ENCODE results near the gene IQCN. TPM values are rescaled to one million over a fixed set of nuclear protein-coding genes. Genes with fewer than 3 reads are reported as not detected.
A peak's percentile ranks its signal among the peaks of the same experiment; 100 is the strongest.

Gene IQCN
- total and polyA plus RNA-seq, 10 of the 15 experiments (the other 5 are each of a cell fraction or from before 2014, with no cell fraction given) = 0.01 to 0.54 (median 0.23) TPM; not detected in 3

DNA sequence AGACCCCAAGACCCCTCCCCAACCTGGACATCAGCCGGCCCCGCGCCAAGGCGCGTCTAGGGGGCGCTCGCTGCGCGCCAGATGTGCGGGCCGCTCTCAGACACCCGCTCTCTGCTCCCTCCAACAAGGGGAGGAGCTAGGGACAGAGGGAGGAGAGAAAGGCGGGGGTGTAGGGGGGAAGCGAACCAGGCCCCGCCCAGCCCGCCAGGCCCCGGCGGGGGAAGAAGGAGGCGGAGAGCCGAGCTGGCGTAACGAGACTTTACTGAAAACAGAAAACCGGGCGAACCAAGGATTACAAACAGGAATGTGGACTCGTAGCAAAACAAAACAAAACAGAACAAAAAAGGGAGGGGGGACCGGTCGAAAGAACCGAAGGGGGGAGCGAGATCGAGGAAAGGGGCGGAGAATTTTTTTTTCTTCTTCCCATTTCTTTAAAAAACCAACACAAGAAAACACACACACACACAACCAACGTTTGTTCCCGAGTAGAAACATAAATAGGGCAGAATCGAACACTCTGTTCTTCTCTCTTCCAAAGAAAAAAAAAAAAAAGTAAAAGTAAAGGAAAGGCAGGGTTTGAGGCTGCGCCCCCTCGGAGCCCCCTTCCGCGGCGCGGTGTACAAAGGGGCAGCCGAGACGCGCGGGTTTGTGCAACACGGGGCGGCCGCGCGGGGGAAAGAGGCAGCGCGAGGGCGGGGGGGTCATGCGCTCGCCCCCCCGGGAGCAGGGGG is 5.4 kb upstream of the IQCN start (continued):
- TF ChIP-seq, protein P1, sequence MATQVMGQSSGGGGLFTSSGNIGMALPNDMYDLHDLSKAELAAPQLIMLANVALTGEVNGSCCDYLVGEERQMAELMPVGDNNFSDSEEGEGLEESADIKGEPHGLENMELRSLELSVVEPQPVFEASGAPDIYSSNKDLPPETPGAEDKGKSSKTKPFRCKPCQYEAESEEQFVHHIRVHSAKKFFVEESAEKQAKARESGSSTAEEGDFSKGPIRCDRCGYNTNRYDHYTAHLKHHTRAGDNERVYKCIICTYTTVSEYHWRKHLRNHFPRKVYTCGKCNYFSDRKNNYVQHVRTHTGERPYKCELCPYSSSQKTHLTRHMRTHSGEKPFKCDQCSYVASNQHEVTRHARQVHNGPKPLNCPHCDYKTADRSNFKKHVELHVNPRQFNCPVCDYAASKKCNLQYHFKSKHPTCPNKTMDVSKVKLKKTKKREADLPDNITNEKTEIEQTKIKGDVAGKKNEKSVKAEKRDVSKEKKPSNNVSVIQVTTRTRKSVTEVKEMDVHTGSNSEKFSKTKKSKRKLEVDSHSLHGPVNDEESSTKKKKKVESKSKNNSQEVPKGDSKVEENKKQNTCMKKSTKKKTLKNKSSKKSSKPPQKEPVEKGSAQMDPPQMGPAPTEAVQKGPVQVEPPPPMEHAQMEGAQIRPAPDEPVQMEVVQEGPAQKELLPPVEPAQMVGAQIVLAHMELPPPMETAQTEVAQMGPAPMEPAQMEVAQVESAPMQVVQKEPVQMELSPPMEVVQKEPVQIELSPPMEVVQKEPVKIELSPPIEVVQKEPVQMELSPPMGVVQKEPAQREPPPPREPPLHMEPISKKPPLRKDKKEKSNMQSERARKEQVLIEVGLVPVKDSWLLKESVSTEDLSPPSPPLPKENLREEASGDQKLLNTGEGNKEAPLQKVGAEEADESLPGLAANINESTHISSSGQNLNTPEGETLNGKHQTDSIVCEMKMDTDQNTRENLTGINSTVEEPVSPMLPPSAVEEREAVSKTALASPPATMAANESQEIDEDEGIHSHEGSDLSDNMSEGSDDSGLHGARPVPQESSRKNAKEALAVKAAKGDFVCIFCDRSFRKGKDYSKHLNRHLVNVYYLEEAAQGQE (IDR thresholded peaks at IDR 0.05; ENCODE audit: low read depth, low read length) = no peak
- TF ChIP-seq IKZF1 (conservative IDR thresholded peaks at IDR 0.05) = no peak
- peak; percentile 12; the same call in 1 of the 2 replicates for TF ChIP-seq POLR2AphosphoS2 (IDR thresholded peaks at IDR 0.05; ENCODE audit: low read depth, low read length)
- TF ChIP-seq, protein P2, sequence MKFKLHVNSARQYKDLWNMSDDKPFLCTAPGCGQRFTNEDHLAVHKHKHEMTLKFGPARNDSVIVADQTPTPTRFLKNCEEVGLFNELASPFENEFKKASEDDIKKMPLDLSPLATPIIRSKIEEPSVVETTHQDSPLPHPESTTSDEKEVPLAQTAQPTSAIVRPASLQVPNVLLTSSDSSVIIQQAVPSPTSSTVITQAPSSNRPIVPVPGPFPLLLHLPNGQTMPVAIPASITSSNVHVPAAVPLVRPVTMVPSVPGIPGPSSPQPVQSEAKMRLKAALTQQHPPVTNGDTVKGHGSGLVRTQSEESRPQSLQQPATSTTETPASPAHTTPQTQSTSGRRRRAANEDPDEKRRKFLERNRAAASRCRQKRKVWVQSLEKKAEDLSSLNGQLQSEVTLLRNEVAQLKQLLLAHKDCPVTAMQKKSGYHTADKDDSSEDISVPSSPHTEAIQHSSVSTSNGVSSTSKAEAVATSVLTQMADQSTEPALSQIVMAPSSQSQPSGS (IDR thresholded peaks at IDR 0.05; ENCODE audit: low read length) = 0 out of 2 replicates have a peak, but pooled peaks have one; percentile 38
- TF ChIP-seq, protein P3, sequence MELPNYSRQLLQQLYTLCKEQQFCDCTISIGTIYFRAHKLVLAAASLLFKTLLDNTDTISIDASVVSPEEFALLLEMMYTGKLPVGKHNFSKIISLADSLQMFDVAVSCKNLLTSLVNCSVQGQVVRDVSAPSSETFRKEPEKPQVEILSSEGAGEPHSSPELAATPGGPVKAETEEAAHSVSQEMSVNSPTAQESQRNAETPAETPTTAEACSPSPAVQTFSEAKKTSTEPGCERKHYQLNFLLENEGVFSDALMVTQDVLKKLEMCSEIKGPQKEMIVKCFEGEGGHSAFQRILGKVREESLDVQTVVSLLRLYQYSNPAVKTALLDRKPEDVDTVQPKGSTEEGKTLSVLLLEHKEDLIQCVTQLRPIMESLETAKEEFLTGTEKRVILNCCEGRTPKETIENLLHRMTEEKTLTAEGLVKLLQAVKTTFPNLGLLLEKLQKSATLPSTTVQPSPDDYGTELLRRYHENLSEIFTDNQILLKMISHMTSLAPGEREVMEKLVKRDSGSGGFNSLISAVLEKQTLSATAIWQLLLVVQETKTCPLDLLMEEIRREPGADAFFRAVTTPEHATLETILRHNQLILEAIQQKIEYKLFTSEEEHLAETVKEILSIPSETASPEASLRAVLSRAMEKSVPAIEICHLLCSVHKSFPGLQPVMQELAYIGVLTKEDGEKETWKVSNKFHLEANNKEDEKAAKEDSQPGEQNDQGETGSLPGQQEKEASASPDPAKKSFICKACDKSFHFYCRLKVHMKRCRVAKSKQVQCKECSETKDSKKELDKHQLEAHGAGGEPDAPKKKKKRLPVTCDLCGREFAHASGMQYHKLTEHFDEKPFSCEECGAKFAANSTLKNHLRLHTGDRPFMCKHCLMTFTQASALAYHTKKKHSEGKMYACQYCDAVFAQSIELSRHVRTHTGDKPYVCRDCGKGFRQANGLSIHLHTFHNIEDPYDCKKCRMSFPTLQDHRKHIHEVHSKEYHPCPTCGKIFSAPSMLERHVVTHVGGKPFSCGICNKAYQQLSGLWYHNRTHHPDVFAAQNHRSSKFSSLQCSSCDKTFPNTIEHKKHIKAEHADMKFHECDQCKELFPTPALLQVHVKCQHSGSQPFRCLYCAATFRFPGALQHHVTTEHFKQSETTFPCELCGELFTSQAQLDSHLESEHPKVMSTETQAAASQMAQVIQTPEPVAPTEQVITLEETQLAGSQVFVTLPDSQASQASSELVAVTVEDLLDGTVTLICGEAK (IDR thresholded peaks at IDR 0.05; ENCODE audit: borderline replicate concordance) = no peak
- no peak for TF ChIP-seq SUZ12 (IDR thresholded peaks at IDR 0.05; ENCODE audit: unreplicated experiment)
- TF ChIP-seq CHD2 (IDR thresholded peaks at IDR 0.05; ENCODE audit: borderline replicate concordance, low read depth, low read length) = peak; percentile 43; the same call in 1 of the 2 replicates
- no peak for TF ChIP-seq IRF4 (IDR thresholded peaks at IDR 0.05; ENCODE audit: low read depth, low read length)
- no peak; the same call in 1 of the 2 replicates for TF ChIP-seq CREB1 (IDR thresholded peaks at IDR 0.05; ENCODE audit: low read depth)
- TF ChIP-seq, protein P4, sequence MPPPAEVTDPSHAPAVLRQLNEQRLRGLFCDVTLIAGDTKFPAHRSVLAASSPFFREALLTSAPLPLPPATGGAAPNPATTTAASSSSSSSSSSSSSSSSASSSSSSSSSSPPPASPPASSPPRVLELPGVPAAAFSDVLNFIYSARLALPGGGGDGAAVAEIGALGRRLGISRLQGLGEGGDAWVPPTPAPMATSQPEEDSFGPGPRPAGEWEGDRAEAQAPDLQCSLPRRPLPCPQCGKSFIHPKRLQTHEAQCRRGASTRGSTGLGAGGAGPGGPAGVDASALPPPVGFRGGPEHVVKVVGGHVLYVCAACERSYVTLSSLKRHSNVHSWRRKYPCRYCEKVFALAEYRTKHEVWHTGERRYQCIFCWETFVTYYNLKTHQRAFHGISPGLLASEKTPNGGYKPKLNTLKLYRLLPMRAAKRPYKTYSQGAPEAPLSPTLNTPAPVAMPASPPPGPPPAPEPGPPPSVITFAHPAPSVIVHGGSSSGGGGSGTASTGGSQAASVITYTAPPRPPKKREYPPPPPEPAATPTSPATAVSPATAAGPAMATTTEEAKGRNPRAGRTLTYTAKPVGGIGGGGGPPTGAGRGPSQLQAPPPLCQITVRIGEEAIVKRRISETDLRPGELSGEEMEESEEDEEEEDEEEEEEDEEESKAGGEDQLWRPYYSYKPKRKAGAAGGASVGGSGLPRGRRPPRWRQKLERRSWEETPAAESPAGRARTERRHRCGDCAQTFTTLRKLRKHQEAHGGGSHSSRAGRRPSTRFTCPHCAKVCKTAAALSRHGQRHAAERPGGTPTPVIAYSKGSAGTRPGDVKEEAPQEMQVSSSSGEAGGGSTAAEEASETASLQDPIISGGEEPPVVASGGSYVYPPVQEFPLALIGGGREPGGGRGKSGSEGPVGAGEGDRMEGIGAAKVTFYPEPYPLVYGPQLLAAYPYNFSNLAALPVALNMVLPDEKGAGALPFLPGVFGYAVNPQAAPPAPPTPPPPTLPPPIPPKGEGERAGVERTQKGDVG (CRISPR knock-in tag; IDR thresholded peaks at IDR 0.05) = no peak
- no peak for TF ChIP-seq SREBF1 (IDR thresholded peaks at IDR 0.05; ENCODE audit: low read length)
- TF ChIP-seq KDM1A (IDR thresholded peaks at IDR 0.05; ENCODE audit: borderline replicate concordance) = no peak
- TF ChIP-seq RUNX3 (IDR thresholded peaks at IDR 0.05; ENCODE audit: low read length) = no peak
- TF ChIP-seq BCL11A (IDR thresholded peaks at IDR 0.05; ENCODE audit: low read depth, low read length) = no peak
- TF ChIP-seq HDGF (IDR thresholded peaks at IDR 0.05) = peak; percentile 79; the same call in 1 of the 2 replicates
- no peak; the same call in 1 of the 2 replicates for TF ChIP-seq SPI1 (IDR thresholded peaks at IDR 0.05; ENCODE audit: borderline replicate concordance, insufficient read depth, low read depth, low read length)
- no peak for TF ChIP-seq PAX8 (IDR thresholded peaks at IDR 0.05)
- no peak for TF ChIP-seq KAT2A (conservative IDR thresholded peaks at IDR 0.05; ENCODE audit: control insufficient read depth, low read depth, low read length)
